Measurements from ENCODE around the gene FYN.

FYN gene

GRCh38 chr6:111857674-111858337 is 15.4 kb downstream of the FYN start:
- no peak overlapping the region for H3K4me3 ChIP-seq (replicated peaks; ENCODE audit: low read depth, low read length)
- no peak for DNase-seq (ENCODE audit: low read depth)
- TF ChIP-seq CTCF (IDR thresholded peaks at IDR 0.05; ENCODE audit: low read length, missing control alignments) = no peak

GRCh38 chr6:111855753-111856152 is 17.5 kb downstream of the FYN start:
- H3K4me3 ChIP-seq (replicated peaks; ENCODE audit: low read depth, low read length) = no peak overlapping the region
- TF ChIP-seq CTCF (IDR thresholded peaks at IDR 0.05; ENCODE audit: low read length, missing control alignments) = no peak
- no peak for DNase-seq (ENCODE audit: low read depth)

GRCh38 chr6:111854683-111855082 is 18.6 kb downstream of the FYN start:
- H3K4me3 ChIP-seq (replicated peaks; ENCODE audit: low read depth, low read length) = no peak overlapping the region
- DNase-seq (ENCODE audit: low read depth) = no peak
- no peak for TF ChIP-seq CTCF (IDR thresholded peaks at IDR 0.05; ENCODE audit: low read length, missing control alignments)

- H3K4me3 ChIP-seq (replicated peaks; ENCODE audit: low read depth, low read length) = no peak overlapping the region
- TF ChIP-seq CTCF (IDR thresholded peaks at IDR 0.05; ENCODE audit: low read length, missing control alignments) = no peak
- peak; percentile 90 for DNase-seq (ENCODE audit: low read depth)
Observed at GRCh38 chr6:111852725-111853124, 20.5 kb downstream of the FYN start.

GRCh38 chr6:111850295-111850937 is 22.8 kb downstream of the FYN start:
- TF ChIP-seq CTCF (IDR thresholded peaks at IDR 0.05; ENCODE audit: low read length, missing control alignments) = no peak
- no peak for DNase-seq (ENCODE audit: low read depth)
- no peak overlapping the region for H3K4me3 ChIP-seq (replicated peaks; ENCODE audit: low read depth, low read length)

GRCh38 chr6:111849298-111849697 is 24.0 kb downstream of the FYN start:
- no peak overlapping the region for H3K4me3 ChIP-seq (replicated peaks; ENCODE audit: low read depth, low read length)
- TF ChIP-seq CTCF (IDR thresholded peaks at IDR 0.05; ENCODE audit: low read length, missing control alignments) = no peak
- DNase-seq (ENCODE audit: low read depth) = no peak

All from fibroblast of pulmonary artery (primary cell).